Nucleus accumbens (tissue), 56 donors: Measurements from ENCODE around the gene ASPDH.

Experiments used
- DNase-seq, 56 donors: peaks; one replicate each; lab custom pipeline; 2025; lab: John Stamatoyannopoulos, UW

Gene ASPDH

DNA sequence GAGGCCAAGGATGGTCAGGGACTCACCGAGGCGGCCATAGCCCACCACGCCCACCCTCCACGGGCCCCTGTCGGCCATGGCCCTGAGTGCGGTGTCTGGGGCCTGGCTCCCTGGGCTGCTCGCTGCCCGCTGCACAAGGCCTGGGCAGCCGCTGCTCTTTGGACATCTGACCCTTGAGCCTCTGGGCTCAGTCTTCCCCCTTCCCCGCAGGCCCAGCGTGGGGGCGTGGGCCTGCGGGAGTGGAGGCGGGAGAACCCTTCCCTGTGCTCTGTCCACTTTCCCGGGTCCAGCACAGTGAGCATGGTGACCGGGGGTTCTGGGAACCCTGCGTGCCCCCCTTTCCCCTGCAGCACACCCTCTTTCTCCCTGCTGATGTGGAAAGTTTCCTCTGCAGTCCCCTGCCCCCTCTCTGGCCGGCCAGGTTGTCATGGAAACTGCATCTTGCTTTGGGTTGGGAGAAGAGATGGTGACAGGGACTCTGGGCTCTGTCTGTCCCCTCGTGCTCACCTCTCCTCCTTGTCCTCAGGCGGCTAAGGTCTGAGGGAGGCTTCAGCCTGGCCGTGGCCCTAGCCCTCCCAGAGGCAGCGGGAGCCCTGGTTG is at the start of gene ASPDH:
Gene ASPDH (minus strand): TSS at position 168 of the 600 bp plus-strand sequence. CDS start 90 bp downstream, at position 78.
- DNase-seq: peak in 27 of 56 donors; percentile 25 to 71 (median 55)

DNA sequence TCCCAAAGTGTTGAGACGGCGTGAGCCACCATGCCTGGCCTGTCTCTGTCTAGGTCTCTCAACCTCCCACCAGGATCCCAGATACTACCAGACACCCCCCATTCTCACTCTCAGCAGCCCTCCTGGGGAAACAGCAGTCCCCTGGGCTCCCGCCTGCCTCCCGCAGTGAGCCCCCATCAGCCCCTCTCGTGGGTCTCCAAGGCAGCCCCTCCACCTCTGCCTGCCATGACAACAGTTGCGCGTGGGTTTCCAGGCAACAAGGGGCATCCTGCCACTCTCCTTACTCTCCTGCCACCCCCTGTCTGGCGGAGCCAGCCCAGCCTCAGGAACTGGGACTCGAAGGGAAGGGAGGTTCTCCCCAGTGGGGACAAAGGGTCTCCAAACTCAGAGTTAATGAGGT is 49.3 kb upstream of the ASPDH start:
- no peak for DNase-seq

DNA sequence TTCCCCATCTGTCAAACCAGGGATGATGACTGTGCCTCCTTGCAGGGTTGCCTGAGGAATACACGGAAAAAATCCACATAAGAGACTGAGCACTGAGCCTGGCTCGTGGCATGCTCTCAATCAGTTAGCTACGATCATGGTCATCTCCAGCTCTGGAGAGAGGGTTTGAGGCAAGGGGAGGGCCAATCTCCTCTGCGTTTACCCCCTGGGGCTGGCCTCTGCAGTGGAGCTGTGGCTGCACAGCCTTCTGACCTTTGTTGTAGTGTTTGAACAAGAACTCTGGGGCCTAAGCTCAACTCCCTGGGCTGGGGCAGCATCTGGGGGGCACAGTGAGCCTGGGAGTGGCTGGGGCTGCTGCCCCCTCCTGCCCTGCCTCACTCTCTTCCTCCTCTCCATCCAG is 48.6 kb upstream of the ASPDH start:
- DNase-seq: no peak

DNA sequence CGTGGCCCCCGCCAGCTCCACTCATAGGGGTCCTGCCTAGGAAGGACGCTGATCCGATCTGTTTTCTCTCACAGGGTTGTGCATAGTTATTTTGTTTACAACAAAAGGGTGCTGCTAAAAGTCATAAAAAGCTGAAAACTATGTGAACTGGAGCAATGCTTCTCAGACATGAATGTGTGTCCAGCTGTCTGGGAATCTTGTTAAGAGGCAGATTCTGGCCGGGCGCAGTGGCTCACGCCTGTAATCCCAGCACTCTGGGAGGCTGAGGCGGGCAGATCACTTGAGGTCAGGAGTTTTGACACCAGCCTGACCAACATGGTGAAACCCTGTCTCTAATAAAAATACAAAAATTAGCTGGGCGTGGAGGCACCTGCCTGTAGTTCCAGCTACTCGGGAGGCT is 45.9 kb upstream of the ASPDH start:
- no peak for DNase-seq

DNA sequence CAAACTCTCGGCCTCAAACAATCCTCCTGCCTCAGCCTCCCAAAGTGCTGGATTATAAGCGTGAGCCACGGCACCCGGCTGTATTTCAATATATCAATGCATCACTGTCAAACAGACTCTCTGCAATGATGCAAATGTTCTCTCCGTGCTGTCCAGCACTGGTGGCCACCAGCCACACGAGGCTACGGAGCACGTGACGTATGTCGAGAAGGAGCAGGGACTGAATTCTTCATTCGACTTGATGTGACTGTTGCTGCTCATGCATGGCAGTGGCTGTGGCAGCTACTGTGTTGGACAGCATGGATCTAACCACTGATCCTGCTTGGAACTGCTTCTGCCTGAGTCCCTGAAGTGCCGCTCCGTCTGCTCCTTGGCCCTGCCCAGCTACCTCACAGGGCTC is 44.7 kb upstream of the ASPDH start:
- no peak for DNase-seq

DNA sequence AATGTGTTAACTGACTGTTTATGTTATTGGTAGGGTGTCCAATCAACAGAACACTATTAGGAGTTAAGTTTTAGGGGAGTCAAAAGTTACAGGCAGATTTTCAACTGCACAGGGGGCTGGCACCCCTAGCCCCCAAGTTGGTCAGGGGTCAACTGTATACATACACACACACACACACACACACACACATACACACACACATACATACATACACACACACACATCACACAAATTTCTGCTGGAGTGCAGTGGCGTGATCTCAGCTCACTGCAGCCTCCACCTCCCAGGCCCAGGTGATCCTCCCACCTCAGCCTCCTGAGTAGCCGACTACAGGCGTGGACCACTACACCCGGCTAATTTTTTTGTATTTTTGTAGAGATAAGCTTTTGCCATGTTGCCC is 44.3 kb upstream of the ASPDH start:
- DNase-seq: no peak

DNA sequence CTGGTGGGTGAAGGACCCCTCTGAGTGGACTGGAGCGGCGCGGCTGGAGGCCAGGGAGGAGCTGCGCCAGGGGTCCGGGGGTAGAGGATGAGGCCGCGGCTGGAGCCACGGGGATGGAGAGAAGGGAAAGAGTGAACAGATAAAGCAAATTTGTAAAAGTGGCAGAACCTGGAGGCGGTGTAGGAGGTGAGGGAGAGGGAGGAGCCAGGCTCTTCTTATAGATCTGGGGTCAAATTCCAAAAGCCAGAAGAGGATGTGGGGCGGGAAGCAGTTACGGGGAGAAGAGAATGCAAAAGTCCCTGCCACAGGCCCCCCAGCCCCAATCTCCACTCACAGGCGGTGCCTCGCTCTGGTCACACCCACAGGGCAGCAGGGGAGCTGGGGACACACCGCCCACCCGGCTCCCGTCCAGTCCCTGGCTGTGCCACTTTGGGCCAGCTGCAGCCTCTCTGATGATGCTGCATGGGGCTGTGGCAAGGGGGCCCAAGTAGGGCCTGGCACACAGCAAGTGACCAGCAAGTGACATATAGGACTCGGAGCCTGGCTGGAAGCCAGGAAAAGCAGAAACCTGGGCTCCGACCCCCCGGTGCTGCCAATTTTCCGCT is 43.4 kb upstream of the ASPDH start:
- DNase-seq: no peak

DNA sequence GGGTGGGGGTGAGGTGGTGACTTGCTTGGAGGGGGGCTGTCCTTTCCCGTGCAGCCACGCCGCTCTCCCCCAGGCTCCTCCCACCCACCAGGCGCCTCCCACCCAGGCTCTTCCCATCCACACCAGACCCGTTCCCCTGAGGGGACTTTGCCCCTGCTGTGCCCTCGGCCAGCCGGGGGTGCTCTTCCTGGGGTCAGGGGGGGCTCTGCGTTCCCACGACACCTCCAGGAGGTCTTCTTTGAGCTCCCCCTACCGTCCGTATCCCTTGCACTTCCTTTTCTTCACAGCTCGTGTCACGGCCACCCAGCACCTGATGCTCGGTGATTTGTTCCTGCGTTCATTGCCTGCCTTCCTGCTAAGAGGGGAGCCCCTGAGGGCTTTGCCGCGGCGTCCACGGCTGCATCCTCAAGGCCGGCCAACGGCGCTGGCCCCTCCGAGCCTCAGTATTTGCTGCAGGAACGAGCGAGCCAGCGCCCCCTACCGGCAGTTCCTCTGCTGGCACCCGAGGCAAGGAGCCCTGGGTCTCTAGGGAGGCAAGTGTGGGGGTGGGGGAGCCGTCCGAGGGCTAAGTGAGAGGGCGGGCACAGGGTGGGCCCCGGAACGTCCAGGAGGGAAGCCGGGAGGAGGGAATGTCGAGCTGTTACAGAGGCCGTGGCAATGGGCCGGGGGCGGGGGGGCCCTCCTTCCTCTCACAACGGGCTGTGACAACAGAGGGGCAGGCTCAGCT is 42.7 kb upstream of the ASPDH start:
- peak in 52 of 56 donors; percentile 26 to 90 (median 68) for DNase-seq

DNA sequence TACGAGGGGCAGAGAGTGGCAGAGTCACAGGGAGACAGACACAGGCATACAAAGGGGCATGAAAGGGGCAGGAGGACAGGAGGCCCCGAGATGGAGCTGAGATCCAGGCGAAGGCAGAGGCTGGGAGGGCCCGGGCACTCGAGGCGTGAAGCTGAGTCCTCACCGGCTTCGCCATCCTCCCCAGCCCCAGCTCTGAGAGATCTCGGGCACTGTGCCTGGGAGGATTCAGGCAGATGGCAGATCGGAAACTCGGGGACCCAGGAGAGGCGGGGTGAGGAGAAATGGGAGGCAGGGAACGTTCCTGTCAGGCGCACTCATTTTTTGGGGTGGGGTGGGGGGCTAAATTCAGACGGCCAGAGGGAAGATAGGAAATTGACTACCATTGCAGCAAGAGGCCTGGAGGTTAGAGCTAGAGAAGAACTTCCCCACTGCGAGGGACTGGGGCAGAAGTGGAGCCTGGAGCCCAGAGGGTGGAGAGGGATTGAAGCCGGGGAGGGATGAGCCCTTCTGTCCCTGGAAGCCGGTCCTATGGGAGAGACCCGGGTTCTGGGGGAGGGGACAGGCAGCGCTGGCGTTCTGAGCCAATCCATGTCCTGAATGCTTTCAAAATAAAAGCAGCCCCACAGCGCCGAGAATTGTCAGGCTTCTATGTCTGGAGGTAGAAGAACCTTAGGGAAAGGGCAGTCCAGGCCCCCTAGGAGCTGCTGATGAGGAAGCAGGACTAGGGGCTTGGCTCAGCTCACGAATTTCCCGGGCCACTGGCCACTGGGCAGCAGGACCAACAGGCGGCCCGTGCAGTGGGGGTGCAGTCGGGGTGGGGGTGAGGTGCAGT is 42.0 kb upstream of the ASPDH start:
- peak in 7 of 56 donors; percentile 21 to 44 (median 26) for DNase-seq

DNA sequence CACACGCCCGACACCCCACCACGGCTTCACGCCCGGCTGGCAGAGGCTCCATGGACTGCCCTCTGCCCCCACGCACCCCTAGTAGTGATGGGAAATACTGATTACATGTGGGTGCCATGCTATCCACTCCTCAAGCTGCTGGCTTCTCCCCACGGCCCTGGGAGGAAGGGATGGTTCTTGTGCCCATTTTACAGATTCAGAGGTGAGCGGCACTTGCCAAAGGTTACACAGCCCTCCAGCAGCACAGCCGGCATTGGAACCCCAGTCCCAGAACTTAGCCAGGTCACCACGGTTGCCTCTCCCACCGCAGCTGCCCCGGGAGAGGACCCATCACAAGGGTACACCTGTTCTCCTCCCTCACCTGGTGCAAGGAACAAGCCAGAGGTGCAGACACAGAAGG is 41.3 kb upstream of the ASPDH start:
- no peak for DNase-seq

DNA sequence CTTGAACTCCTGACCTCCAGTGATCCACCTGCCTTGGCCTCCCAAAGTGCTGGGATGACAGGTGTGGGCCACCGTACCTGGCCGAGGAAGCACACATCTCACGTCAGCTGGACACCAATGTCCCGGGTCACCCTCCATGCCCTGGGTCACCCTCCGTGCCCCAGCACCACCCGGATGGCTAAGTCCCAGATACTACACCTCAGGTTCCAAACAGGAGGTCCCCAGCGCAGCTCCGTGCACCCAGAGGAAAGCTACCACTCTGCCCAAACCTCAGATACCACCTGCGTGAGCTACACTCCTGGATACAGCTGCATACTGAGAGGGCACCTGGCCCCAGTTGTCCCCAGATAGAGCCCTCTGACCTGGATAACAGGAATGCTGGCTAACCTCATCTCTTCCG is 40.5 kb upstream of the ASPDH start:
- DNase-seq: no peak

DNA sequence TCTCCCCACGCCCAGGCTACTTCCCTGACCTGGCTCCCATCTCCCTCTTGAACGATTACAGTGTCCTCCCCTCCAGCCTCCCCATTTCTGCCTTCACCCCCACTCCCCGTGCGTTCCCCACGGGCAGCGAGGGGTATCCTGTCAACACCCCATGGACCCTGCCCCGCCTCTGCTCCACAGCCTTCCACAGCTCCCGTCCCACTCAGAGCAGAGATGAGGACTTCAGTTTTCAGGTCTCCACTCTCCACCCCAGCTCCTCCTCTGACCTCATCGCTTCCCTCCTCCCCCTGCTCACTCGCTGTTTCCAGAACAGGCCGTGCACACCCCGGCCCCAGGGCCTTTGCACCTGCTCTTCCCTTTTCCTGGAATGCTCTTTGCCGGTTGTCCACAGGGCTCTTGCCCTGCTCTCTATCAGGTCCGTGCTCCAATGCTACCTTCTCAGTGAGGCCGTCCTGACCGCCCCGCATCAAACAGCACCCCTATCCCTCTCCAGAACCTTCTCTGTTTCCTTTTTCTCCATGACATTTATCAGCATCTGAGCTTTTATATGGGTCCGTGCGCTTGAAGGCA is 39.5 kb upstream of the ASPDH start:
- DNase-seq: no peak

DNA sequence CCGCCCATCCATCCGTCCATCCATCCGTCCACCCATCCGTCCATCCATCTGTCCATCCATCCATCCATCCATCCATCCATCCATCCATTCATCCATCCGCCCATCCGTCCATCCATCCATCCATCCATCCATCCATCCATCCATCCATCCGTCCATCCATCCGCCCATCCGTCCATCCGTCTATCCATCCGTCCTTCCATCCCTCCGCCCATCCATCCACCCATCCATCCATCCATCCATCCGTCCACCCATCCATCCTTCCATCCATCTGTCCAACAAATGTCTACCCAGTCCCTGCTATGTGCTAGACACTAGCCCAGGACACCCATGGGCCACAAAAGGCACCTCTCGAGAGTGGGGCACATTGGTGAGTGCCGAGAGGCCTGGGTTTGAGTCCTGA is 38.8 kb upstream of the ASPDH start:
- DNase-seq: no peak

DNA sequence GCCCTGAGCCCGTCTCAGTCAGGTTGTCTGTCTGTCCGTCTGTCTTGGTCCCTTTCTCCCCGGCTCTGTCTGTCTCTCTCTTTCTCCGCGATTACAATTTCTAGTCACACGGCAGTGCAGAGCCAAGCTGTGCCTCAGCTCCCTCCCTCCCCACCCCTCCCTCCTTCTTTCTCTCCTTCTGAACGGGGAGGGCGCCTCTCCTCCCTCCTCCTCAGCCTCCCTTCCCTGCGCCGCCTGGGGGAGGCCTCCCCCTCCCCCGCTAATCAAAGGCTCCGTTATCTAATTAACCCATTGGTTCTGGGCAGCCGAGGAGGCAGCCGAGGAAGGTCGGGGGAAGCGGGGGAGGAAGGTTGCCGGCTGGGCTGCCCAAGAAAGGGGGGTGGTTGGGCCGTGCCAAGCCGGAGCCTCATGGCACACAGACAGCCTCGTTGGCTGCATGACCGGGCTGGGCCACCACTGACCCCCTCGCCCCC is 38.0 kb upstream of the ASPDH start:
- DNase-seq: peak in 53 of 56 donors; percentile 14 to 87 (median 67)

DNA sequence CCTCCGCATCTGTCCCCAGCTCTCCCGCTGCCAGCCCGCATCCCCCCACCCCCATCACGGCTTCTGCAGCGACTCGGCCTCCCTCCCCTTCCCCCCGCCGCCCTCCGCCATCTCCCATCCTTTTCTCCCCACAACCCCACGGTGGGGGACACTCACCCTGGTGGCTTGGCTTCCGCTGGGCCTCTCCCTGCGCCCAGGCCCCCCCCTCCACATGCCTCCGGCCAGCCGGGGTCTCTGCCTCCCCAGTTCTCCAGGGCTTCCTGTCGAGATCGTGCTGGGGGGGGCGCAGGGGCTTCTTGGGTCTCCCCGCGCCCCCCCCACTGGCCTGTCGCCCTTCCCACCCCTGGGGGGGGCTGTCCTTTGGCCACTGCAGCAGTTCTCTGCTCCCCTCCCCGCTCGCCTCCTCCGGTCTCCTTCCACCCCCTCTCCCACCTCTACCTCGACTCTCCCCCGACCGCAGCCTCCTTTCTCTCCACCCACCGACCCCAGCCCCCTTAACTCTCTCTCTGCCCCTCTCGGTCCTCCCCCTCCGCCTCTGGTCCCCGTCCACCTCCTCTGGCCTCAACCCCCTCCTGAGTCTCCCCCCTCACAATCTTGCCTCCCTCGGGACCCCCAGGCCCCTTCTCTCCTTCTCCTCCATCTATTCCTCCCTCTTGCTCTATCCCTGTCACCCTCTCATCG is 37.5 kb upstream of the ASPDH start:
- DNase-seq: peak in 27 of 56 donors; percentile 20 to 60 (median 37)

DNA sequence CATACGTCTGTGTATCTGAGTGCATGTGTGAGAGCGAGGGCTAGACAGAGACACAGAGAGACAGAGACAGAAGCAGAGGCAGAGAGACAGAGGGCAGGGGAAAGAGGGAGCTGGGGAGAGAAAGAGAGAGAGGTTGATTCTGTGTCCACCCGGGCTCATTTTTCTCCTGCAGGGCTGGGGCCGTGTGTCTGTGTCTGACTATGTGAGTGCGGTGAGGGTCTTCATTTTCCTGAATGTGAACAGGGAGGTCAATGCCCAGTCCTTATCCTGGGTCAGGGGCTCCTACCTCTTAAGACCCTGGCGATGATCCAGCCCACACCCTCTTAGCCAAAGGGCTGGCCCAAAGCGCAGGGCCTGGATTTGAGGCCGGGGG is 36.9 kb upstream of the ASPDH start:
- DNase-seq: peak in 5 of 56 donors; percentile 34 to 45 (median 40)

DNA sequence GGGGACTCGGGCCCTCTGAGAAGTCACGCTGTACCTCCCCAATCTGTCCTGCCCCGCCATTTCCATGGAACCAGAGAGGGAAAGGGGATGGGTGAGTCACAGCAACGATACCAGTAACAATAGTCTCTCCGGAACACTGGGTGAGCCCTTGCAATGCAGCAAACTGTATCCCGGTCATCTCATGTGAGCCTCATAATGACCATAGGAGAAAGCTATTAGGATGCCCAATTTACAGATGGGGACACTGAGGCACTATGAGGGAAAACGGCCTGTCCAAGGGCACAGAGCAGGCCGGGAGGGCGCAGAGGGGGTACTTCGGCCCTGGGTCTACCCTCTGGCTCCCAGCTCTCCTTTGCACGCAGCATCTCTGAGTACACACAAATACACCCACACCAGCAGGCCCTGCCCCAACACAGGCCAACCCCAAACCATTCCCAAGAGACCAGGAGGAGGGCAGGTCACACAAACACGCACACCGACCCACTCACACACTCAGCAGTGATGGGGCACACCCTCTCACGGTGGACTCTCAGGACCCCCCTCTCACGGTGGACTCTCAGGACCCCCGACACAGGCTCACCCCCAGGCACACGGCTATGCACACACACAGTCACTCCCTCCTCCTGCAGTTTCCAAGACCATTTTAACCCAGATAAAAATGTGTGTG is 36.3 kb upstream of the ASPDH start:
- peak in 4 of 56 donors; percentile 34 to 60 (median 44) for DNase-seq

DNA sequence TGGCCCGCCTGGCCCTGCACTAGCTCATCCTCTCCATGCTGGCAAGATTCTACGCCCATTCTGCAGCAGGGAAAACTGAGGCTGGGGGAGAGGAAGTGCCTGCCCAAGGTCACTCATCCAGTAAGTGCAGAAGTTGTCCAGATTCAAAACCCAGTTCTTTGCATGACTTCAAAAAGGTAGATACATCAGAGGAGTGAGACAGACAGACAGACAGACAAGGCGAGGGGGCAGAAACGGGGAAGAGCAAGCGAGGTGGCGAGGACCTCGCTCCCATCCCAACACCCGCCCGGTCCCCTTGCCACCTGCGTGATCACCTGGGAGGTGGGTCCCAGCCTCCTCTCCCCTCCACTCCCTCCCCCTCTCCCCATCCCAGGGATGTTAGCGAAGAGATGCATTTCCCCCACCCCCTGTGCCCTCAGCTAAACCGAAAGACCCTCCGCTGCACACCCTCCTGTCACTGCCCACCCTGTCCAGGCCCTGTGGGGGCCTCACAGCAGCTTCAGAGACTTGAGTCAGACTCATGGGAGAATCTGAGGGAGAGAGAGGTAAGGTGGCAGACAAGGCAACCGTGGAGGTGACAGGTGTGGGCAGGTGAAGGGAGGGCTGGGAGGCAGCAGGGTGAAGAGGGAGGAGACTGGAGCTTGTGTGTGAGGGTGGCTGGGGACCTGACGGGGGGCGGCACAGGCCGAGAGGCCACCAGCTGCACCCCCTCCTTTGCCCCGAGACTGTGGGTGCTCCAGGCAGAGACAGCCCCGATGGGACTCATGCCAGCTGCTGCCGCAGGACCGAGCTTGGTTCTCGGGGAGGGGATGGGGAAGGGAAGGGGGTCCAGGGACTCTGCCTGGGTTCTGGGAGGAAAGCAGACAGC is 35.6 kb upstream of the ASPDH start:
- peak in 19 of 56 donors; percentile 10 to 48 (median 33) for DNase-seq
